ENCODE data around the gene TCF4.

Gene TCF4

DNA sequence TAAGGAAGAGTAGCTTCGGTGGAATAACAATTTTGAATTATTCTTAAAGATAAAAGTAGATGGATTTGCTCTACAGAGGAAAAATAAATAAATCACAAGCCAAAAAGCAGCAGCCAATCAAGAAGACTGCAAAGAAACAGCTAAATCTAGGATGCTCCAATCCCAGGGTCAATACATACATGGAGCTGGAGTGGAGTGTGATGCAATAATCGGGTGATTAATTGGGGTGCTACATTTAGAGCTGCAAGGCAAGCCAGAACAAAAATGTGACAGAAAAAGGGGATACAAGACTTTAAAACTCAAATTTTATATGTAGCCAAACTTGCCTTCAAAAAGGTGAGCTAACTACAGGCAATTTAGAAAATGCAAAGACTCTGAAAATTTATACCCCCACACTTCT is 215.8 kb downstream of the TCF4 start:
- no peak for TF ChIP-seq RARB (CRISPR knock-in tag; IDR thresholded peaks at IDR 0.05)
- TF ChIP-seq TCF4 (CRISPR knock-in tag; IDR thresholded peaks at IDR 0.05; ENCODE audit: borderline replicate concordance): no peak
- TF ChIP-seq, protein P1, sequence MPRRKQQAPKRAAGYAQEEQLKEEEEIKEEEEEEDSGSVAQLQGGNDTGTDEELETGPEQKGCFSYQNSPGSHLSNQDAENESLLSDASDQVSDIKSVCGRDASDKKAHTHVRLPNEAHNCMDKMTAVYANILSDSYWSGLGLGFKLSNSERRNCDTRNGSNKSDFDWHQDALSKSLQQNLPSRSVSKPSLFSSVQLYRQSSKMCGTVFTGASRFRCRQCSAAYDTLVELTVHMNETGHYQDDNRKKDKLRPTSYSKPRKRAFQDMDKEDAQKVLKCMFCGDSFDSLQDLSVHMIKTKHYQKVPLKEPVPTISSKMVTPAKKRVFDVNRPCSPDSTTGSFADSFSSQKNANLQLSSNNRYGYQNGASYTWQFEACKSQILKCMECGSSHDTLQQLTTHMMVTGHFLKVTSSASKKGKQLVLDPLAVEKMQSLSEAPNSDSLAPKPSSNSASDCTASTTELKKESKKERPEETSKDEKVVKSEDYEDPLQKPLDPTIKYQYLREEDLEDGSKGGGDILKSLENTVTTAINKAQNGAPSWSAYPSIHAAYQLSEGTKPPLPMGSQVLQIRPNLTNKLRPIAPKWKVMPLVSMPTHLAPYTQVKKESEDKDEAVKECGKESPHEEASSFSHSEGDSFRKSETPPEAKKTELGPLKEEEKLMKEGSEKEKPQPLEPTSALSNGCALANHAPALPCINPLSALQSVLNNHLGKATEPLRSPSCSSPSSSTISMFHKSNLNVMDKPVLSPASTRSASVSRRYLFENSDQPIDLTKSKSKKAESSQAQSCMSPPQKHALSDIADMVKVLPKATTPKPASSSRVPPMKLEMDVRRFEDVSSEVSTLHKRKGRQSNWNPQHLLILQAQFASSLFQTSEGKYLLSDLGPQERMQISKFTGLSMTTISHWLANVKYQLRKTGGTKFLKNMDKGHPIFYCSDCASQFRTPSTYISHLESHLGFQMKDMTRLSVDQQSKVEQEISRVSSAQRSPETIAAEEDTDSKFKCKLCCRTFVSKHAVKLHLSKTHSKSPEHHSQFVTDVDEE (CRISPR knock-in tag; IDR thresholded peaks at IDR 0.05): no peak
- no peak for TF ChIP-seq BACH2 (CRISPR knock-in tag; IDR thresholded peaks at IDR 0.05; ENCODE audit: borderline replicate concordance)
- no peak for TF ChIP-seq ZNF70 (CRISPR knock-in tag; IDR thresholded peaks at IDR 0.05)
- TF ChIP-seq ZNF565 (CRISPR knock-in tag; conservative IDR thresholded peaks at IDR 0.05; ENCODE audit: low read depth): no peak
- no peak for TF ChIP-seq ZFP3 (CRISPR knock-in tag; IDR thresholded peaks at IDR 0.05)
- no peak for TF ChIP-seq CSDC2 (CRISPR knock-in tag; IDR thresholded peaks at IDR 0.05)
- TF ChIP-seq ZFP30 (CRISPR knock-in tag; IDR thresholded peaks at IDR 0.05): no peak
- TF ChIP-seq, protein P2, sequence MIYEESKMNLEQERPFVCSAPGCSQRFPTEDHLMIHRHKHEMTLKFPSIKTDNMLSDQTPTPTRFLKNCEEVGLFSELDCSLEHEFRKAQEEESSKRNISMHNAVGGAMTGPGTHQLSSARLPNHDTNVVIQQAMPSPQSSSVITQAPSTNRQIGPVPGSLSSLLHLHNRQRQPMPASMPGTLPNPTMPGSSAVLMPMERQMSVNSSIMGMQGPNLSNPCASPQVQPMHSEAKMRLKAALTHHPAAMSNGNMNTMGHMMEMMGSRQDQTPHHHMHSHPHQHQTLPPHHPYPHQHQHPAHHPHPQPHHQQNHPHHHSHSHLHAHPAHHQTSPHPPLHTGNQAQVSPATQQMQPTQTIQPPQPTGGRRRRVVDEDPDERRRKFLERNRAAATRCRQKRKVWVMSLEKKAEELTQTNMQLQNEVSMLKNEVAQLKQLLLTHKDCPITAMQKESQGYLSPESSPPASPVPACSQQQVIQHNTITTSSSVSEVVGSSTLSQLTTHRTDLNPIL (CRISPR knock-in tag; IDR thresholded peaks at IDR 0.05; ENCODE audit: low read depth): no peak
- ATAC-seq: no peak

DNA sequence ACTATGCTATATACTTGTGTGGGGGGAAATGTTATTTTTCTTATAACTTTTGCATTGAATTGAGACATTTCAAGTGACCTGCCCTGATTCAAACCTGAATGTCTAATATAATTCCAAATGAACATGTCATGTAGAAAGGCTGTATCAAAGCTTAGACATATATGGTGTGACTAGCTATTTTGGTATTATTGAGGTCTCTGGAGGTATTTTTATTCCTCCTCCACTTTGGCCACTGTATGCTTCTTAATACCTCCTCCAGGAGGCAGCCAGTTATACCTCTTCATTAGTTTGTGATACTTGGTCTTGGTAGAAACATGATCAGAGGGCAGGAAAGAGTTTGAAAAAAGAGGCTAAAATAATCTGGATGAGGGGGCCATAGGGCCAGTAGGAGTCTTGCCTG is 217.1 kb downstream of the TCF4 start:
- TF ChIP-seq TOX (CRISPR knock-in tag; IDR thresholded peaks at IDR 0.05; ENCODE audit: borderline replicate concordance): no peak
- no peak for TF ChIP-seq GLIS3 (CRISPR knock-in tag; IDR thresholded peaks at IDR 0.05)
- no peak for TF ChIP-seq ZNF565 (CRISPR knock-in tag; conservative IDR thresholded peaks at IDR 0.05; ENCODE audit: low read depth)
- no peak for TF ChIP-seq BACH2 (CRISPR knock-in tag; IDR thresholded peaks at IDR 0.05; ENCODE audit: borderline replicate concordance)
- TF ChIP-seq ZC3H10 (CRISPR knock-in tag; IDR thresholded peaks at IDR 0.05): no peak
- TF ChIP-seq, protein P1 (CRISPR knock-in tag; IDR thresholded peaks at IDR 0.05): no peak
- TF ChIP-seq TCF4 (CRISPR knock-in tag; IDR thresholded peaks at IDR 0.05; ENCODE audit: borderline replicate concordance): no peak
- no peak for ATAC-seq

DNA sequence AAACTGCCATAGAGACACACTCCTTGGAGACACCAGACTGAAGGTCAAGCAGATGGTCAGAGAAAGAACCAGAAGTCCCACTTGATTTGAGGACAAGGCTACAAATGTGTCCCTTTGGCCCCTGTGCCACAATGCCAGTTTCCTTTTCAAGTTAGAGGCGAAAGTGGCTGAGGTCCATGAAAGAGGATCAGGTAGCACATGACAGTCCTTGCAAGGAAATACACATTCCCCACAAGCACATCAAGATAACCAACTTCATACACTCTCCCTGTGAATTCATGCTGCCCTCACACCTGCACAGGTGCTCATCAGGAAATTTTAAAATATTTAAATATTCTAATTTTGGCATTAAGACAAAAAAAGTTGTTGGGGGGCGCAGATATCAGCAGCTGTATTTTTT is 218.6 kb downstream of the TCF4 start:
- no peak for ATAC-seq
- TF ChIP-seq, protein P3, sequence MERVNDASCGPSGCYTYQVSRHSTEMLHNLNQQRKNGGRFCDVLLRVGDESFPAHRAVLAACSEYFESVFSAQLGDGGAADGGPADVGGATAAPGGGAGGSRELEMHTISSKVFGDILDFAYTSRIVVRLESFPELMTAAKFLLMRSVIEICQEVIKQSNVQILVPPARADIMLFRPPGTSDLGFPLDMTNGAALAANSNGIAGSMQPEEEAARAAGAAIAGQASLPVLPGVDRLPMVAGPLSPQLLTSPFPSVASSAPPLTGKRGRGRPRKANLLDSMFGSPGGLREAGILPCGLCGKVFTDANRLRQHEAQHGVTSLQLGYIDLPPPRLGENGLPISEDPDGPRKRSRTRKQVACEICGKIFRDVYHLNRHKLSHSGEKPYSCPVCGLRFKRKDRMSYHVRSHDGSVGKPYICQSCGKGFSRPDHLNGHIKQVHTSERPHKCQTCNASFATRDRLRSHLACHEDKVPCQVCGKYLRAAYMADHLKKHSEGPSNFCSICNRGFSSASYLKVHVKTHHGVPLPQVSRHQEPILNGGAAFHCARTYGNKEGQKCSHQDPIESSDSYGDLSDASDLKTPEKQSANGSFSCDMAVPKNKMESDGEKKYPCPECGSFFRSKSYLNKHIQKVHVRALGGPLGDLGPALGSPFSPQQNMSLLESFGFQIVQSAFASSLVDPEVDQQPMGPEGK (CRISPR knock-in tag; IDR thresholded peaks at IDR 0.05; ENCODE audit: borderline replicate concordance): no peak
- TF ChIP-seq ISL1 (CRISPR knock-in tag; IDR thresholded peaks at IDR 0.05): no peak
- no peak for TF ChIP-seq ZFP3 (CRISPR knock-in tag; IDR thresholded peaks at IDR 0.05)
- TF ChIP-seq, protein P4, sequence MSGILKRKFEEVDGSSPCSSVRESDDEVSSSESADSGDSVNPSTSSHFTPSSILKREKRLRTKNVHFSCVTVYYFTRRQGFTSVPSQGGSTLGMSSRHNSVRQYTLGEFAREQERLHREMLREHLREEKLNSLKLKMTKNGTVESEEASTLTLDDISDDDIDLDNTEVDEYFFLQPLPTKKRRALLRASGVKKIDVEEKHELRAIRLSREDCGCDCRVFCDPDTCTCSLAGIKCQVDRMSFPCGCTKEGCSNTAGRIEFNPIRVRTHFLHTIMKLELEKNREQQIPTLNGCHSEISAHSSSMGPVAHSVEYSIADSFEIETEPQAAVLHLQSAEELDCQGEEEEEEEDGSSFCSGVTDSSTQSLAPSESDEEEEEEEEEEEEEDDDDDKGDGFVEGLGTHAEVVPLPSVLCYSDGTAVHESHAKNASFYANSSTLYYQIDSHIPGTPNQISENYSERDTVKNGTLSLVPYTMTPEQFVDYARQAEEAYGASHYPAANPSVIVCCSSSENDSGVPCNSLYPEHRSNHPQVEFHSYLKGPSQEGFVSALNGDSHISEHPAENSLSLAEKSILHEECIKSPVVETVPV (CRISPR knock-in tag; IDR thresholded peaks at IDR 0.05): no peak

DNA sequence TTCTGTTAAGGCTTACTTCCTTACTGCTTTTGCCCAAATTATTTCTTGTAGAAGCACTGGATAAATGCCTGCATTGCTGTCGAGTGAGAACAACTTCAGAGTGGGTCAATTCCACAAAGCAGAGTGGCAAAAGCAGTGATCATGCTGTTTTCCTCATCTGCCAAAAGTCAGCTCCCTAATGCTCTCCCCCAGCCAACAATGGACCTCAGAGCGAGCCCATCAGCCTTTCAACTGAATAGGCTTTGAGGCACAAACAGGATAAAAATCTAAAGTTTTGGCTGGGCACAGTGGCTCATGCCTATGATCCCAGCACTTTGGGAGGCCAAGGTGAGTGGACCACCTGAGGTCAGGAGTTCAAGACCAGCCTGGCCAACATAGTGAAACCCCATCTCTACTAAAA is 222.7 kb downstream of the TCF4 start:
- no peak for ATAC-seq
- no peak for TF ChIP-seq CSDC2 (CRISPR knock-in tag; IDR thresholded peaks at IDR 0.05)

Measured in SK-N-SH treated with all-trans-retinoic acid at 6 μM for 48 hours (cell line).